ENCODE measurements around the gene BICD2. TPM values are rescaled to one million over a fixed set of nuclear protein-coding genes. Genes with fewer than 3 reads are reported as not detected.

BICD2 gene
- total and polyA plus RNA-seq, 7 donors, result 21.6 to 44.4 (median 28.7) TPM

- no peak for ATAC-seq
- Histone ChIP-seq H3K27ac (no peak overlapping the region), H3K9me3 (no peaks in the 10 kb centered on the region), H3K36me3 (ENCODE audit: insufficient read depth in 1 of 2, low read depth in 1 of 2) (peaks cover 6 to 87% of the 10 kb centered on the region in 2 donors), H3K4me1 (no peaks in the 10 kb centered on the region), H3K27me3 (ENCODE audit: insufficient read depth in 3 of 3, low read length in 2 of 3) (no peaks in the 10 kb centered on the region), H3K4me3 (no peak overlapping the region)
- TF ChIP-seq, protein P1, sequence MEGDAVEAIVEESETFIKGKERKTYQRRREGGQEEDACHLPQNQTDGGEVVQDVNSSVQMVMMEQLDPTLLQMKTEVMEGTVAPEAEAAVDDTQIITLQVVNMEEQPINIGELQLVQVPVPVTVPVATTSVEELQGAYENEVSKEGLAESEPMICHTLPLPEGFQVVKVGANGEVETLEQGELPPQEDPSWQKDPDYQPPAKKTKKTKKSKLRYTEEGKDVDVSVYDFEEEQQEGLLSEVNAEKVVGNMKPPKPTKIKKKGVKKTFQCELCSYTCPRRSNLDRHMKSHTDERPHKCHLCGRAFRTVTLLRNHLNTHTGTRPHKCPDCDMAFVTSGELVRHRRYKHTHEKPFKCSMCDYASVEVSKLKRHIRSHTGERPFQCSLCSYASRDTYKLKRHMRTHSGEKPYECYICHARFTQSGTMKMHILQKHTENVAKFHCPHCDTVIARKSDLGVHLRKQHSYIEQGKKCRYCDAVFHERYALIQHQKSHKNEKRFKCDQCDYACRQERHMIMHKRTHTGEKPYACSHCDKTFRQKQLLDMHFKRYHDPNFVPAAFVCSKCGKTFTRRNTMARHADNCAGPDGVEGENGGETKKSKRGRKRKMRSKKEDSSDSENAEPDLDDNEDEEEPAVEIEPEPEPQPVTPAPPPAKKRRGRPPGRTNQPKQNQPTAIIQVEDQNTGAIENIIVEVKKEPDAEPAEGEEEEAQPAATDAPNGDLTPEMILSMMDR (IDR thresholded peaks at IDR 0.05), result no peak
- DNase-seq, result no peak
- 89 to 90% (median 89%) methylated on average over 33 to 34 of the region's 34 CpGs for WGBS, 3 donors
- intact Hi-C loops (cut with DNase I), result loop anchor here in 1 of 2 donors (5.0 kb wide), 1 partner anchor 73 kb away; no protein-coding TSS in a partner anchor
Measured at GRCh38 chr9:92719028-92719647, 45.5 kb downstream of the BICD2 start.

GRCh38 chr9:92718086-92719001 lies 46.3 kb downstream of the BICD2 start:
- H3K36me3 ChIP-seq (ENCODE audit: insufficient read depth in 1 of 2, low read depth in 1 of 2), result peaks cover 6 to 95% of the 10 kb centered on the region in 2 donors
- DNase-seq (no peak), ATAC-seq (no peak)
- H3K27me3 ChIP-seq (ENCODE audit: insufficient read depth in 3 of 3, low read length in 2 of 3), result no peaks in the 10 kb centered on the region
- intact Hi-C loops (cut with DNase I), result loop anchor here in 1 of 2 donors (5.0 kb wide), 1 partner anchor 74 kb away; no protein-coding TSS in a partner anchor
- H3K27ac ChIP-seq, result no peak overlapping the region
- TF ChIP-seq, protein P1 (IDR thresholded peaks at IDR 0.05), result no peak
- 88 to 89% (median 89%) methylated on average over 37 to 40 of the region's 40 CpGs for WGBS, 3 donors
- no peaks in the 10 kb centered on the region for H3K9me3 ChIP-seq
- H3K4me1 ChIP-seq, result no peaks in the 10 kb centered on the region
- no peak overlapping the region for H3K4me3 ChIP-seq

- Histone ChIP-seq H3K9me3 (no peaks in the 10 kb centered on the region), H3K36me3 (ENCODE audit: insufficient read depth in 1 of 2, low read depth in 1 of 2) (peaks cover 6 to 98% of the 10 kb centered on the region in 2 donors), H3K27me3 (ENCODE audit: insufficient read depth in 3 of 3, low read length in 2 of 3) (no peaks in the 10 kb centered on the region), H3K4me1 (no peaks in the 10 kb centered on the region), H3K27ac (no peak overlapping the region), H3K4me3 (no peak overlapping the region)
- TF ChIP-seq, protein P1 (IDR thresholded peaks at IDR 0.05), result no peak
- intact Hi-C loops (cut with DNase I), result loop anchor here in 1 of 2 donors (5.0 kb wide), 1 partner anchor 75 kb away; no protein-coding TSS in a partner anchor
- 86 to 89% (median 87%) methylated on average over 21 of the region's 21 CpGs for WGBS, 3 donors
- DNase-seq, result no peak
- no peak for ATAC-seq
Measured at GRCh38 chr9:92717201-92718085, 47.2 kb downstream of the BICD2 start.

DNA sequence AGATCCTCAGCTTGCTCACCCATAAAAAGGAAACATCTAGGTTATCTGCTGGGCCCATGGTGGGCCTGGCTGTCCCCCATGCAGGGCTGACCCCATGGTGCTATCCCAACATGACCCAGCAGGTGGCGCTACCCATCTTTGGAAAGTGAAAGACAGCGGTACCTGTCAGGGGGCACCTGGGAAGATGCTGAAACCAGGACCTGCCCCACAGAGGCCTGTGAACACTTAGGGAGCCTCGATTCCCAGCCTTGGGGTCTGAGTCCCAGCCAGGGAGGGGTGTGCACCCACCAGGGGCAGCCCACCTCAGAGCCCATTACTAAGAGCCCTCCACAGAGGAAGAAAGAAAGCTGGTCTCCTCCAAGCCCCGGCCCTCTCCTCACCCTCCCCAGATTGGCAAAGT lies 48.1 kb downstream of the BICD2 start:
- no peak overlapping the region for H3K4me3 ChIP-seq
- no peaks in the 10 kb centered on the region for H3K9me3 ChIP-seq
- no peaks in the 10 kb centered on the region for H3K27me3 ChIP-seq (ENCODE audit: insufficient read depth in 3 of 3, low read length in 2 of 3)
- peaks cover 6 to 98% of the 10 kb centered on the region in 2 donors for H3K36me3 ChIP-seq (ENCODE audit: insufficient read depth in 1 of 2, low read depth in 1 of 2)
- peak; percentile 58 to 82 (median 66) for ATAC-seq
- peak; percentile 63 to 79 for DNase-seq
- intact Hi-C loops (cut with DNase I), result loop anchor here (1.0 to 5.0 kb wide), 2 partner anchors 75 to 76 kb away; no protein-coding TSS in a partner anchor
- H3K27ac ChIP-seq, result no peak overlapping the region
- TF ChIP-seq, protein P1 (IDR thresholded peaks at IDR 0.05), result peak; percentile 90
- 27 to 36% (median 34%) methylated on average over 4 of the region's 4 CpGs for WGBS, 3 donors
- no peaks in the 10 kb centered on the region for H3K4me1 ChIP-seq

Measured in psoas muscle (tissue), 8 donors.